ENCODE results near the gene TEX51. TPM values are rescaled to one million over a fixed set of nuclear protein-coding genes. Genes with fewer than 3 reads are reported as not detected.

The TEX51 gene
- total RNA-seq, 2 experiments from 2014 or later, result not detected

GRCh38 chr2:126882181-126882580, 16.5 kb upstream of the TEX51 start:
- Mint-ChIP-seq H3K27ac (no peak overlapping the region), H3K4me1 (peaks cover 2% of the 10 kb centered on the region), H3K4me3 (no peak overlapping the region), H3K27me3 (peaks cover 7% of the 10 kb centered on the region), H3K9me3 (ENCODE audit: low read depth) (no peaks in the 10 kb centered on the region), H3K36me3 (no peaks in the 10 kb centered on the region)
- DNase-seq (no peak), ATAC-seq (no peak)
- CTCF ChIA-PET, result no interaction called here

- H3K27me3 Mint-ChIP-seq, result peaks cover 8% of the 10 kb centered on the region
- peaks cover 2% of the 10 kb centered on the region for H3K4me1 Mint-ChIP-seq
- DNase-seq (no peak), ATAC-seq (no peak)
- H3K9me3 Mint-ChIP-seq (ENCODE audit: low read depth), result no peaks in the 10 kb centered on the region
- no peak overlapping the region for H3K4me3 Mint-ChIP-seq
- CTCF ChIA-PET, result no interaction called here
- H3K27ac Mint-ChIP-seq, result no peak overlapping the region
- H3K36me3 Mint-ChIP-seq, result no peaks in the 10 kb centered on the region
Observed at GRCh38 chr2:126882736-126883665, 15.7 kb upstream of the TEX51 start.

GRCh38 chr2:126883666-126884040, 15.0 kb upstream of the TEX51 start:
- CTCF ChIA-PET, result no interaction called here
- Mint-ChIP-seq H3K4me1 (peaks cover 2% of the 10 kb centered on the region), H3K27ac (no peak overlapping the region), H3K27me3 (peaks cover 8% of the 10 kb centered on the region), H3K36me3 (no peaks in the 10 kb centered on the region), H3K4me3 (no peak overlapping the region), H3K9me3 (ENCODE audit: low read depth) (no peaks in the 10 kb centered on the region)
- no peak for ATAC-seq
- DNase-seq, result no peak

- peaks cover 2% of the 10 kb centered on the region for H3K4me1 Mint-ChIP-seq
- no peak for ATAC-seq
Observed at GRCh38 chr2:126884861-126885750, 13.6 kb upstream of the TEX51 start.

GRCh38 chr2:126885751-126886210, 12.9 kb upstream of the TEX51 start:
- ATAC-seq, result no peak
- H3K36me3 Mint-ChIP-seq, result no peaks in the 10 kb centered on the region
- CTCF ChIA-PET, result interaction anchor here (1.0 kb wide), 1 partner anchor 36 kb away, joined by 3 read pairs; no protein-coding TSS in a partner anchor
- H3K9me3 Mint-ChIP-seq (ENCODE audit: low read depth), result no peaks in the 10 kb centered on the region
- peaks cover 2% of the 10 kb centered on the region for H3K4me1 Mint-ChIP-seq
- H3K4me3 Mint-ChIP-seq, result no peak overlapping the region
- no peak overlapping the region for H3K27ac Mint-ChIP-seq
- DNase-seq, result no peak
- peaks cover 8% of the 10 kb centered on the region for H3K27me3 Mint-ChIP-seq

More at GRCh38 chr2:126884861-126885750, 13.6 kb upstream of the TEX51 start:
- CTCF ChIA-PET, result no interaction called here
- no peak for DNase-seq
- peaks cover 8% of the 10 kb centered on the region for H3K27me3 Mint-ChIP-seq
- H3K36me3 Mint-ChIP-seq, result no peaks in the 10 kb centered on the region
- no peak overlapping the region for H3K4me3 Mint-ChIP-seq
- no peaks in the 10 kb centered on the region for H3K9me3 Mint-ChIP-seq (ENCODE audit: low read depth)
- H3K27ac Mint-ChIP-seq, result no peak overlapping the region

GRCh38 chr2:126886211-126886915, 12.3 kb upstream of the TEX51 start:
- H3K4me3 Mint-ChIP-seq, result no peak overlapping the region
- DNase-seq, result peak; percentile 56
- CTCF ChIA-PET, result interaction anchor here (0.9 to 1.0 kb wide), 2 partner anchors 24 to 36 kb away, joined by 3 read pairs; no protein-coding TSS in a partner anchor
- no peaks in the 10 kb centered on the region for H3K36me3 Mint-ChIP-seq
- peaks cover 2% of the 10 kb centered on the region for H3K4me1 Mint-ChIP-seq
- H3K27ac Mint-ChIP-seq, result no peak overlapping the region
- peaks cover 8% of the 10 kb centered on the region for H3K27me3 Mint-ChIP-seq
- ATAC-seq, result peak; percentile 78
- no peaks in the 10 kb centered on the region for H3K9me3 Mint-ChIP-seq (ENCODE audit: low read depth)

GRCh38 chr2:126886916-126887280, 11.8 kb upstream of the TEX51 start:
- no peak overlapping the region for H3K27ac Mint-ChIP-seq
- CTCF ChIA-PET, result interaction anchor here (0.9 to 1.0 kb wide), 2 partner anchors 23 to 35 kb away, joined by 3 read pairs; no protein-coding TSS in a partner anchor

GRCh38 chr2:126887506-126887905, 11.2 kb upstream of the TEX51 start:
- CTCF ChIA-PET, result no interaction called here
- no peak for ATAC-seq

More at GRCh38 chr2:126886916-126887280, 11.8 kb upstream of the TEX51 start:
- Mint-ChIP-seq H3K4me1 (peaks cover 2% of the 10 kb centered on the region), H3K27me3 (peaks cover 8% of the 10 kb centered on the region), H3K9me3 (ENCODE audit: low read depth) (no peaks in the 10 kb centered on the region), H3K36me3 (no peaks in the 10 kb centered on the region), H3K4me3 (no peak overlapping the region)
- no peak for ATAC-seq
- no peak for DNase-seq

GRCh38 chr2:126888046-126888445, 10.6 kb upstream of the TEX51 start:
- Mint-ChIP-seq H3K9me3 (ENCODE audit: low read depth) (no peaks in the 10 kb centered on the region), H3K4me1 (peaks cover 2% of the 10 kb centered on the region), H3K4me3 (no peak overlapping the region), H3K36me3 (no peaks in the 10 kb centered on the region), H3K27ac (no peak overlapping the region), H3K27me3 (peaks cover 8% of the 10 kb centered on the region)
- ATAC-seq (no peak), DNase-seq (no peak)
- CTCF ChIA-PET, result no interaction called here

More at GRCh38 chr2:126887506-126887905, 11.2 kb upstream of the TEX51 start:
- Mint-ChIP-seq H3K36me3 (no peaks in the 10 kb centered on the region), H3K27me3 (peaks cover 8% of the 10 kb centered on the region), H3K4me3 (no peak overlapping the region), H3K4me1 (peaks cover 2% of the 10 kb centered on the region), H3K27ac (no peak overlapping the region), H3K9me3 (ENCODE audit: low read depth) (no peaks in the 10 kb centered on the region)
- no peak for DNase-seq

GRCh38 chr2:126889071-126889470, 9.6 kb upstream of the TEX51 start:
- Mint-ChIP-seq H3K36me3 (no peaks in the 10 kb centered on the region), H3K27me3 (peaks cover 8% of the 10 kb centered on the region), H3K27ac (no peak overlapping the region), H3K9me3 (ENCODE audit: low read depth) (no peaks in the 10 kb centered on the region), H3K4me3 (no peak overlapping the region), H3K4me1 (peaks cover 2% of the 10 kb centered on the region)
- no peak for ATAC-seq
- no peak for DNase-seq
- CTCF ChIA-PET, result no interaction called here

GRCh38 chr2:126889496-126890135, 9.1 kb upstream of the TEX51 start:
- Mint-ChIP-seq H3K9me3 (ENCODE audit: low read depth) (no peaks in the 10 kb centered on the region), H3K36me3 (no peaks in the 10 kb centered on the region), H3K4me3 (no peak overlapping the region), H3K27me3 (peaks cover 8% of the 10 kb centered on the region), H3K4me1 (peaks cover 2% of the 10 kb centered on the region), H3K27ac (no peak overlapping the region)
- CTCF ChIA-PET, result interaction anchor here (2.3 kb wide), 1 partner anchor 83 kb away, joined by 5 read pairs; no protein-coding TSS in a partner anchor
- DNase-seq (no peak), ATAC-seq (no peak)

GRCh38 chr2:126890136-126890510, 8.6 kb upstream of the TEX51 start:
- Mint-ChIP-seq H3K27me3 (peaks cover 8% of the 10 kb centered on the region), H3K4me1 (peaks cover 2% of the 10 kb centered on the region), H3K27ac (no peak overlapping the region), H3K36me3 (no peaks in the 10 kb centered on the region), H3K4me3 (no peak overlapping the region), H3K9me3 (ENCODE audit: low read depth) (no peaks in the 10 kb centered on the region)
- DNase-seq, result no peak
- CTCF ChIA-PET, result interaction anchor here (2.3 kb wide), 1 partner anchor 82 kb away, joined by 5 read pairs; no protein-coding TSS in a partner anchor
- ATAC-seq, result no peak

Measured in activated CD8-positive, alpha-beta memory T cell treated with anti-CD3 and anti-CD28 coated beads, Interleukin-2, amount 10 ng/mL, durations not matched to agents 7 days and 5 days (primary cell).